ENCODE data around the gene SYNGR3.

Gene SYNGR3

GRCh38 chr16:1942047-1942809, 47.5 kb upstream of the SYNGR3 start:
- TF ChIP-seq FOXP2 (optimal IDR thresholded peaks at IDR 0.05; ENCODE audit: borderline replicate concordance, extremely low read depth, extremely low read length, insufficient read depth) (no peak), REST (IDR thresholded peaks at IDR 0.05; ENCODE audit: insufficient read depth in 1 of 2, low read depth in 2 of 2, low read length in 2 of 2) (no peak), TAF1 (IDR thresholded peaks at IDR 0.05; ENCODE audit: borderline replicate concordance, insufficient read depth, low read length) (no peak), POLR2AphosphoS5 (IDR thresholded peaks at IDR 0.05; ENCODE audit: low read depth, low read length) (no peak), SIN3A (IDR thresholded peaks at IDR 0.05; ENCODE audit: borderline replicate concordance, insufficient read depth, low read length) (no peak)

- peak; percentile 59 for TF ChIP-seq POLR2AphosphoS5 (IDR thresholded peaks at IDR 0.05; ENCODE audit: low read depth, low read length)
- no peak for TF ChIP-seq REST (IDR thresholded peaks at IDR 0.05; ENCODE audit: insufficient read depth in 1 of 2, low read depth in 2 of 2, low read length in 2 of 2)
- peak; percentile 84; the same call in 1 of the 2 replicates for TF ChIP-seq TAF1 (IDR thresholded peaks at IDR 0.05; ENCODE audit: borderline replicate concordance, insufficient read depth, low read length)
Measured at GRCh38 chr16:1942810-1943726, 46.7 kb upstream of the SYNGR3 start, which contains the start of gene MSRB1. Gene MSRB1 (minus strand): TSS chr16:1943199. CDS start chr16:1943156, 43 bp downstream.

GRCh38 chr16:1944612-1945199, 45.1 kb upstream of the SYNGR3 start:
- TF ChIP-seq POLR2AphosphoS5 (IDR thresholded peaks at IDR 0.05; ENCODE audit: low read depth, low read length) (no peak), TAF1 (IDR thresholded peaks at IDR 0.05; ENCODE audit: borderline replicate concordance, insufficient read depth, low read length) (no peak), FOXP2 (optimal IDR thresholded peaks at IDR 0.05; ENCODE audit: borderline replicate concordance, extremely low read depth, extremely low read length, insufficient read depth) (no peak), SIN3A (IDR thresholded peaks at IDR 0.05; ENCODE audit: borderline replicate concordance, insufficient read depth, low read length) (no peak)

GRCh38 chr16:1945559-1946391, 44.0 kb upstream of the SYNGR3 start:
- no peak for TF ChIP-seq TAF1 (IDR thresholded peaks at IDR 0.05; ENCODE audit: borderline replicate concordance, insufficient read depth, low read length)
- no peak for TF ChIP-seq REST (IDR thresholded peaks at IDR 0.05; ENCODE audit: insufficient read depth in 1 of 2, low read depth in 2 of 2, low read length in 2 of 2)
- no peak for TF ChIP-seq FOXP2 (optimal IDR thresholded peaks at IDR 0.05; ENCODE audit: borderline replicate concordance, extremely low read depth, extremely low read length, insufficient read depth)
- TF ChIP-seq POLR2AphosphoS5 (IDR thresholded peaks at IDR 0.05; ENCODE audit: low read depth, low read length), result no peak
- TF ChIP-seq SIN3A (IDR thresholded peaks at IDR 0.05; ENCODE audit: borderline replicate concordance, insufficient read depth, low read length), result no peak

Measured in PFSK-1 (cell line).